Inferior parietal cortex (tissue), 1 donor: Measurements from ENCODE around the gene BTG1.

Source experiments
- DNase-seq: peaks from one replicate; pipeline ENCODE4 v3.0.0-alpha.2; 2016; ENCODE audit errors: extremely low spot score

The BTG1 gene

GRCh38 chr12:92145731-92146496, at the start of gene BTG1:
Gene BTG1, minus strand, starts transcription at chr12:92145846. Its CDS starts 311 bp downstream, at chr12:92145535.
- DNase-seq: peak; percentile 100

- no peak for DNase-seq
These were observed 48.9 kb upstream of the BTG1 start for GRCh38 chr12:92194561-92194960.

- no peak for DNase-seq
These were observed 48.2 kb upstream of the BTG1 start for GRCh38 chr12:92193846-92194245.

GRCh38 chr12:92193063-92193462, 47.4 kb upstream of the BTG1 start:
- no peak for DNase-seq

GRCh38 chr12:92192360-92192759, 46.7 kb upstream of the BTG1 start:
- DNase-seq: no peak

- no peak for DNase-seq
These were observed 45.4 kb upstream of the BTG1 start for GRCh38 chr12:92191061-92191460.

- DNase-seq: no peak
These were observed 43.0 kb upstream of the BTG1 start for GRCh38 chr12:92188517-92189188.

GRCh38 chr12:92186038-92186470, 40.4 kb upstream of the BTG1 start:
- no peak for DNase-seq

- DNase-seq: no peak
These were observed 39.4 kb upstream of the BTG1 start for GRCh38 chr12:92185052-92185451.

GRCh38 chr12:92183575-92183974, 37.9 kb upstream of the BTG1 start:
- DNase-seq: no peak

GRCh38 chr12:92178340-92178739, 32.7 kb upstream of the BTG1 start:
- no peak for DNase-seq

GRCh38 chr12:92176646-92177045, 31.0 kb upstream of the BTG1 start:
- DNase-seq: no peak

- DNase-seq: no peak
These were observed 30.3 kb upstream of the BTG1 start for GRCh38 chr12:92175961-92176360.

- DNase-seq: no peak
These were observed 24.4 kb upstream of the BTG1 start for GRCh38 chr12:92170050-92170449.

GRCh38 chr12:92167075-92167474, 21.4 kb upstream of the BTG1 start:
- DNase-seq: no peak

- no peak for DNase-seq
These were observed 19.1 kb upstream of the BTG1 start for GRCh38 chr12:92164712-92165111.

- no peak for DNase-seq
These were observed 16.4 kb upstream of the BTG1 start for GRCh38 chr12:92162079-92162478.

GRCh38 chr12:92158796-92159439, 13.3 kb upstream of the BTG1 start:
- peak; percentile 18 for DNase-seq

- no peak for DNase-seq
These were observed 11.2 kb upstream of the BTG1 start for GRCh38 chr12:92156704-92157395.

- no peak for DNase-seq
These were observed 10.5 kb upstream of the BTG1 start for GRCh38 chr12:92156139-92156538.

- DNase-seq: no peak
These were observed 10.1 kb upstream of the BTG1 start for GRCh38 chr12:92155733-92156132.

GRCh38 chr12:92151916-92152315, 6.3 kb upstream of the BTG1 start:
- no peak for DNase-seq
